CD4-positive, alpha-beta T cell treated with Interleukin-4 for 4 hours (primary cell): ENCODE data around the gene PLCD1.
A peak's percentile ranks its signal among the peaks of the same experiment; 100 is the strongest.
"Not testable (repeated sequence)": the region's sequence is repeated elsewhere in the genome, so short reads cannot be mapped to it uniquely, and the experiment has no call there.

Experiments used
- DNase-seq: peaks from one replicate; pipeline ENCODE4 v3.0.0-alpha.2; 2020

PLCD1 gene

DNA sequence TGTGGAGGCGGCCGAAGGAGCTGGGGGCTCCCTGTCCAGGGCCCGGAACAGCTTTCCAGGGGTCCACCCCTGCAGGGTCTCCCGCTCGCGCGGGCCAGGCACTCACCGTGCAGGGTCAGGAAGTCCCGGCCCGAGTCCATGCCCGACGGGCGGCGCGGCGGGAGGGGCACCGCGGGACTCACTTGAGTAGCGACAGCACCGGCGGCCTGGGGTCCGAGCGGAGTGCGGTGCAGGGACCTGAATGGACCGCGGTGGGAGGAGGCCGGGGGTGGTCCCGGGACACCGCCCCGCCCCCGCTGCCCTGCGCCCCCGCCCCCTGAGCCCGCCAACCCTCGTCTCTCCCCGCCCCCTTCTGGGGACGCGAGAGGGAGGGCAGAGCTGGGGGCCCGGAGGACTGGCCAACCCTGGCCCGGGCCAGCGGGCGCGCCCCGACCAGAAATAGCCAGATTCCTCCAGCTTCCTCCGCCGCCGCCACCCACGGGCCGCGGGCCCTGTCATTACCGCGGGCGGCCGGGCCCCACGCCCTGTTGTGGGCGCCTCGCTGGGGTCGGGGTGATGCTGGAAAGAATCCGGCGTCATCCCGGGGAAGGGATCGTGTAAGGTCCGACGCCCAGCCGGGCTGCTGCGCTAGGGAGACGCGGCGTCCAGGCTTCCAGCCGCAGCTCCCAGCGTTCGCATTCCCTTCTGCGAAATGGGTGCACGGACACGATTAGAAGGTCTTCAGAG, at the start of gene PLCD1:
Gene PLCD1, minus strand, starts transcription at position 243 of the 726 bp plus-strand sequence. Its CDS starts 103 bp downstream, at position 140.
- peak; percentile 45 for DNase-seq

GRCh38 chr3:38077073-38077472, 47.6 kb upstream of the PLCD1 start:
- DNase-seq: not testable (repeated sequence)

GRCh38 chr3:38070013-38070412, 40.6 kb upstream of the PLCD1 start:
- DNase-seq: no peak

GRCh38 chr3:38067508-38068233, 38.2 kb upstream of the PLCD1 start:
- DNase-seq: no peak

DNA sequence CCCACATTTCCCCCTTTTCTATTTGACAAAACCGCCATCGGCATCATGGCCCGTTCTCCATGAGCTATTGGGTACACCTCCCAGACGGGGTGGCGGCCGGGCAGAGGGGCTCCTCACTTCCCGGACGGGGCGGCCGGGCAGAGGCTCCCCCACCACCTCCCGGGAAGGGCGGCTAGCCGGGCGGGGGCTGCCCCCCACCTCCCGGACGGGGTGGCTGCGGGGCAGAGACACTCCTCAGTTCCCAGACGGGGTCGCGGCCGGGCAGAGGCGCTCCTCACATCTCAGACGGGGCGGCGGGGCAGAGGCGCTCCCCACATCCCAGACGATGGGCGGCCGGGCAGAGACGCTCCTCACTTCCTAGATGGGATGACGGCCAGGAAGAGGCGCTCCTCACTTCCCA, 35.0 kb upstream of the PLCD1 start:
- DNase-seq: not testable (repeated sequence)

- no peak for DNase-seq
Observed at GRCh38 chr3:38062809-38063208, 33.4 kb upstream of the PLCD1 start.

DNA sequence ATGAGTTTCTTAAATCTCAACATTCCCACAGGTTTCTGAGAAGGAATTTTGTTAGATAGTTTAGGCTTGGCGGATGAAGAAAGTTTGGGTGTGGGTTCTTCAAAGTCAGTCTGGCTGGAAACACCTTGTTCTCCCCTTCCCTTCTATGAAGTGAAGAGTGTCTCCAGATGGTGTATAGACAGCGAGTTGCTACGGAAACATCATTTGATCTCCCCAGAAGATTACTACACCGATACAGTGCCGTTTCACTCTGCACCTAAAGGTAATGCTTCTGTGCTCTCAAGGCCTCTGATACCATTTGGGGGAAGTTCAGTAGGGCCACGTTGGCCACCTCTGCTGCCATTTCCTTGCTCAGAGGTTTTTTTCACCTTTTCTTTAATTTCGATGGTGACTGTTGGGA, 30.1 kb upstream of the PLCD1 start:
- DNase-seq: no peak

DNA sequence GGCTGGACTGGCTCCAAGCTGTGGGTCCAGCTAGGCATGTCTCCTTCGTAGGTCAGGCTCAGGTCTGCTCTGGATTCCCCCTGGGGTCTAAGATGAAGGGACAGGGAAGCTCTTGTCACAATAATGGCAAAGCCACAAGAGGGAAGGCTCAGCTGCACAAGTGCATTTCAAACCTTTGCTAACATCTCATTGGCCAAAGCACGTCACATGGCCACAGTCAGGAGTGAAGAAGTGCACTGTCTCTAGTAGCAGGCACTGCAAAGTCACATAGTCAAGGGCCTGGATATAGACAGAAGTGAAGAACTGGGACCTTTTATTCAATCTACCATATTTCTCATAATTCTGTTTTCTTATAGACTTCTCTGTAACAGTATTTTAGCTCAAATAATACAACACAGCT, 29.7 kb upstream of the PLCD1 start:
- DNase-seq: no peak

- no peak for DNase-seq
Observed at GRCh38 chr3:38054499-38055001, 25.1 kb upstream of the PLCD1 start.

- not testable (repeated sequence) for DNase-seq
Observed at GRCh38 chr3:38053813-38054498, 24.5 kb upstream of the PLCD1 start.

GRCh38 chr3:38053286-38053685, 23.8 kb upstream of the PLCD1 start:
- not testable (repeated sequence) for DNase-seq

GRCh38 chr3:38051131-38051530, 21.7 kb upstream of the PLCD1 start:
- DNase-seq: no peak

DNA sequence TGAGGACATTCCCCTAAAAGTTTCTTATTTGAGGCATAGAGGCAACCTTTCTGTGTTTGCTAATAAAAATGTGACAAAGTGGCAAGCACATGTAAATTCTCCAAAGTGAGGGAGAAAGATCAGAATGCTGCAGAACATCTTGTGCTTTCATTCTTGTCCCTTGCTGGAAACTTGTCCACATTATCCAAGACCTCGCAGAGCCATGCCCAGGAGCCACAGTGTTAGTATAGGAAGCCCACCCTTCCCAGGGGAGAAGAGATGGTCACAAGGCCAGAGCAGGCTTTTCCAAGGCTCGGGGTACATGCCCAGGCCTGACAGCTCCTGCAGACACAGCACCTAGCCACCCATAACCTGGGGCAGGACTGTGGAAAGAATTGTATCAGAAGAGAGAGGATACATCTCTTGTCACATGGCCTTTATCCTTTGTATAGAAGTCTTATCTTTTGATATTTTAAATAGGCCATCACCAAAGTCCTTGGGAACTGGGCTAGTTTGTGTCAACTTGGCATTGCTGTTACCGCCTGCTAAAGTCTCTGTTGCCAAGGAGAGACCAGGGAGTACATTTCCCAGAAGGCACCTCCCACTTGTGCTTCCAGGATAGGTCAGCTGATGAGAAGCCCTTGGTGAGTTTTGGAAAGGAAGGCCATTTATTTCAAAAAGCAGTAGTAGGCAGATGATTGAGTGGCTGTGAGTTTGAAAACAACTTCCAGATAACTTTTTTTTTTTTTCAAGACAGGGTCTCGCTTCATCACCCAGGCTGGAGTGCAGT, 20.1 kb upstream of the PLCD1 start:
- DNase-seq: no peak

- DNase-seq: no peak
Observed at GRCh38 chr3:38047896-38048295, 18.5 kb upstream of the PLCD1 start.

DNA sequence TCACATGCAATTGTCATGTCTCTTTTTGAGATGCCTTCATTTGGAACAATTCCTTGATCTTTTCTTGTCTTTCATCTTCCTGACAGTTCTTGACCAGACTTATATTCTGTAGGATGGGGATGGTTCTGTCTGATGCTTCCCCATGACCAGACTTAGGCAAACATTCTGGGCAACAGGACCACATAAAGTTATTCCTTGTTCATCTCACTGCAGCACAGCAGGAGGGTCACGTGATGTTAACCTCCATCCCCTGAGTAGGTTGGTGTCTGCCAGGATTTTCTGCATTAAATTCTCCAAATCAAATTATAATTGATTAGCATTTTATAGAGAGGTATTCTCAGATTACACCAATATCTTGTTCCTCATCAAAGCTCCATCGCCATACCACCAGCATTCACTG, 17.4 kb upstream of the PLCD1 start:
- DNase-seq: no peak

- DNase-seq: no peak
Observed at GRCh38 chr3:38046027-38046426, 16.6 kb upstream of the PLCD1 start.

DNA sequence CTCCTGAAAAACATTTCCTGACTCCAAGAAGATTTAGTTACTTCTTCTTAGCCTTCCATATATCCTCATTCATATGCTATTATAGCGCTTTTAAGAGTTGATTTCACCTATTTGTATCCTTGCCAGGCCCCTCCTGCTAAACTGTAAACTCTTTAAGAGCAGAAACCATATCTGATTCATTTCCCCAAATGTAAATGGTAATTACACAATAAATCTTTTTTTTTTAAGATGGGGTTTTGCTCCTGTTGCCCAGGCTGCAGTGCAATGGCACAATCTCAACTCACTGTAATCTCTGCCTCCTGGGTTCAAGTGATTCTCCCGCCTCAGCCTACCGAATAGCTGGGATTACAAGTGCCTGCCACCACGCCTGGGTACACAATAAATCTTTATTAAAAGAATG, 14.0 kb upstream of the PLCD1 start:
- no peak for DNase-seq

- no peak for DNase-seq
Observed at GRCh38 chr3:38040401-38040800, 11.0 kb upstream of the PLCD1 start.

DNA sequence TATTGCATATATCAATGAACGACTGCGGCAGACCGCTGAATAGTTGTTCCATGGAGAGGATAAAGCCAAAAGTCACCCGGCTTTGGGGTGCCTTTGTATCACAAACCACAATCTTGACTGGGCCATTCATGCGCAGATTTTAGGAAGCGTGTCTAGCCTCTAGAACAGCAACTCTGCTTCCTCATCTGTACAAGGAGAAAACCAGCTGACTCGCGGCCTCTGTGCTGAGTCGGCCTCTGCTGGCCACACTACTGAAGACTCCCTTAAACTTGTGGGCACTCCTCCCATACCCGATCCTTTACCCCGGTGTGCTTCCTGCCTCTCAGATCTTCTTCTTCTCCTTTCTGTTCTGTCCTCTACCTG, 10.4 kb upstream of the PLCD1 start:
- peak; percentile 81 for DNase-seq

GRCh38 chr3:38039101-38039898, 9.9 kb upstream of the PLCD1 start, which contains the start of gene DLEC1:
DLEC1 (plus strand) TSS chr3:38039208; CDS start chr3:38039226, 18 bp downstream.
- peak; percentile 93 for DNase-seq

DNA sequence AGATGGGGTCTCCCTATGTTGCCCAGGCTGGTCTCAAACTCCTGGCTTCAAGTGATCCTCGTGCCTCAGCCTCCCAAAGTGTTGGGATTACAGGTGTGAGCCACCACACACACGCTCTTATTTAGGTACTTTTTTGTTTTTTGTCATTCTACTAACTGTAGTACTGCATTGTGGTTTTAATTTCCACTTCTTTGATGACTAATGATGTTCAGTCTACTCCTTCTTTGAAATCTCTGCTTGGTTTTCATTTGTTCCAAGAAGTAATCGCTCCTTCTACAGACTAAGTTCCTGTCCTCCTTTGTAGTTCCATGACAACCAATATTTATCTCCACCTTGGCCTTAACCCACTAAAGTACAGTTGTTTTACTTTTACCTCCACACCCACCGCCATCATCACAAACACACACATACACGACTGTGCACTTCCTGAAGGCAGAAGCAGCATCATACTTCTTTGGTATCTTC, 9.0 kb upstream of the PLCD1 start:
- DNase-seq: peak; percentile 91

DNA sequence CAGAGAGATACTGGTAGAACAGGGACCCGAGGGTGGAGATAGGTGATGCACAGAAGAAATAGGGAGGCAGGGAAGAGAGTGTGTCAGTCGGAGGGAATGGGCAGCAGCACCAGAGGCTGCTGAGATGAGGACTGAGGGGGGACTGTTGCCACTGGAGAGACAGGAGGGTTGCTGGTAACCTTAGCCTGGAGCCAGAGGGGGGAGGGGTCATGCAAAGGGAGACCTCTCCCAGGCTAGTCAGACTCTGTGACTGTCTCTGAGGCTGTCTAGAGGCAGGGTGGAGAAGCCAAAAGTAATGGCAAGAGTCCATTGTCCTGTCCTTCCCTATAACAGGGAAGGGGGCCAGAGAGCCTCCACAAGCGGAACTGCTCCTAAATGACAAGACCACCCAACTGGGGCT, 7.5 kb upstream of the PLCD1 start:
- no peak for DNase-seq
